Activated CD8-positive, alpha-beta memory T cell treated with anti-CD3 and anti-CD28 coated beads, Interleukin-2, amount 50 U/mL, for 24 hours (primary cell): ENCODE measurements around the gene TAS1R3.

Experiments used
- DNase-seq: peaks from one replicate; pipeline ENCODE4 v3.0.0-alpha.2; 2020; ENCODE audit errors: extremely low read depth

TAS1R3 gene

GRCh38 chr1:1324084-1324523 is 7.0 kb upstream of the TAS1R3 start:
- DNase-seq, result no peak

GRCh38 chr1:1324524-1325287 is 6.4 kb upstream of the TAS1R3 start, which contains the start of the genes CPTP and INTS11:
Gene CPTP (plus strand): TSS chr1:1324802. CDS start chr1:1326911, 2,109 bp downstream.
Gene INTS11 (minus strand): TSS chr1:1324660. CDS start chr1:1324608, 52 bp downstream.
- DNase-seq, result peak; percentile 86

- no peak for DNase-seq
These were observed 5.6 kb upstream of the TAS1R3 start for GRCh38 chr1:1325288-1326074.

- DNase-seq, result no peak
These were observed 4.9 kb upstream of the TAS1R3 start for GRCh38 chr1:1326075-1326605.

- no peak for DNase-seq
These were observed 3.8 kb upstream of the TAS1R3 start for GRCh38 chr1:1327291-1327690.

DNA sequence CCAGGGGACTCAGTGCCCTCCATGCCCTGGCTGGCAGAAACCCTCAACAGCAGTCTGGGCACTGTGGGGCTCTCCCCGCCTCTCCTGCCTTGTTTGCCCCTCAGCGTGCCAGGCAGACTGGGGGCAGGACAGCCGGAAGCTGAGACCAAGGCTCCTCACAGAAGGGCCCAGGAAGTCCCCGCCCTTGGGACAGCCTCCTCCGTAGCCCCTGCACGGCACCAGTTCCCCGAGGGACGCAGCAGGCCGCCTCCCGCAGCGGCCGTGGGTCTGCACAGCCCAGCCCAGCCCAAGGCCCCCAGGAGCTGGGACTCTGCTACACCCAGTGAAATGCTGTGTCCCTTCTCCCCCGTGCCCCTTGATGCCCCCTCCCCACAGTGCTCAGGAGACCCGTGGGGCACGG is 2.8 kb upstream of the TAS1R3 start:
- DNase-seq, result no peak

DNA sequence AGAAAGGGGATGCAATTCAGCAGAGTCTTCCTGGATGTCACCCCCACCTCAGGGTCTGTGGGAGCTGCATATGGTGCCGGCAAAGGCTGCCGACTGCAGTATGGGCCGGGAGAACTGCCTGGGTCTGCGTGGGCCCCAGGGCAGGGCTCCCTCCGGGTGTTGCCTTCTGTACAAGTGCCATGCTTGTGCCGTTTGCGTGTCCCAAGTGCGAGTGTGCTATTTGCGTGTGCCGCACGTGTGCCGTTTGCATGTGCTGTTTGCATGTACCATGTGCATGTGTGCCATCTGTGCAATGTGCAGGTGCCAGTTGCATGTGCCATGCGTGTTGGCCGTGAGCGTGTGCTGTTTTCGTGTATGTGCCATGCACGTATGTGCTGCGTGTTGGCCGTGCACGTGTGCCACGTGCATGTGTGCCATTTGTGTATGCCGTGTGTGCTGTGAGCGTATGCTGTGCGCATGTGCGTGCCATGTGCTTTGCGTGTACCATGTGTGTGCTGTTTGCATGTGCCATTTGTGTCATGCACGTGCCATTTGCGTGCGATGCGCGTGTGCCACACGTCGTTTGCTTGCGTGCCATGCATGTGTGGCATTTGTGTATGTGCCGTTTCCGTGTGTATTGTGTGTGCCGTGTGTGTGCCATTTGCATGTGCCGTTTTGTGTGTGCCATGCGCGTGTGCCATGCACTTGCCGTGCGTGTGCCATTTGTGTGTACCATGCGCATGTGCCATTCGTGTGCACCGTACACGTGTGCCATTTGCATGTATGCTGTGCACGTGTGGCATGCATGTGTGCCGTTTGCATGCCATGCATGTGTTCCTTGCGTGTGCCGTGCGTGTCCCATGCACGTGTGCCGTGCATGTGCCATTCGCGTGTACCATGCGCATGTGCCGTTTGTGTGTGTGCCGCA is 1.5 kb upstream of the TAS1R3 start:
- no peak for DNase-seq

- no peak for DNase-seq
These were observed 563 bp upstream of the TAS1R3 start for GRCh38 chr1:1330366-1331067.

DNA sequence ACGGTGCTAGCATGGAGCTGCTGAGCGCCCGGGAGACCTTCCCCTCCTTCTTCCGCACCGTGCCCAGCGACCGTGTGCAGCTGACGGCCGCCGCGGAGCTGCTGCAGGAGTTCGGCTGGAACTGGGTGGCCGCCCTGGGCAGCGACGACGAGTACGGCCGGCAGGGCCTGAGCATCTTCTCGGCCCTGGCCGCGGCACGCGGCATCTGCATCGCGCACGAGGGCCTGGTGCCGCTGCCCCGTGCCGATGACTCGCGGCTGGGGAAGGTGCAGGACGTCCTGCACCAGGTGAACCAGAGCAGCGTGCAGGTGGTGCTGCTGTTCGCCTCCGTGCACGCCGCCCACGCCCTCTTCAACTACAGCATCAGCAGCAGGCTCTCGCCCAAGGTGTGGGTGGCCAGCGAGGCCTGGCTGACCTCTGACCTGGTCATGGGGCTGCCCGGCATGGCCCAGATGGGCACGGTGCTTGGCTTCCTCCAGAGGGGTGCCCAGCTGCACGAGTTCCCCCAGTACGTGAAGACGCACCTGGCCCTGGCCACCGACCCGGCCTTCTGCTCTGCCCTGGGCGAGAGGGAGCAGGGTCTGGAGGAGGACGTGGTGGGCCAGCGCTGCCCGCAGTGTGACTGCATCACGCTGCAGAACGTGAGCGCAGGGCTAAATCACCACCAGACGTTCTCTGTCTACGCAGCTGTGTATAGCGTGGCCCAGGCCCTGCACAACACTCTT is 1.1 kb downstream of the TAS1R3 start:
- DNase-seq, result no peak

- DNase-seq, result no peak
These were observed 1.8 kb downstream of the TAS1R3 start for GRCh38 chr1:1332774-1333480.

GRCh38 chr1:1333551-1334241 is 2.6 kb downstream of the TAS1R3 start:
- no peak for DNase-seq

DNA sequence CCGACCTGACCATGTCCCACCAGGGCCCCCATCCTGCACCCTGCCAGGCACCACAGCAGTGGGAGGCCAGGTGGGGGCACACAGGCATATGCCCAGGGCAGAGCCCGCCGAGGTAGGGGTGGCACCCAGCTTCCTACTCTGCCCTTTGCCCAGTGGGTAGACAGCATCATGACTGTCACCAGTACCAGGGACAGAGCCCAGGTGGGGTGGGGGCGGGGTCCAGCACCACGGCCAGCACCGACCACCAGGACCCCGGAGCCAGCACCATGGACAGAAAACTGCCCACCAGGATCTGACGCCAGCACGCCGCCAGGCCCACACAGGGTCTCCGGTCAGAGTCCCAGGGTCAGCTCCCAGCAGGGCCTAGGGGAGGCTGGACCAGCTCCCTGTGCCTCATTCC is 3.8 kb downstream of the TAS1R3 start:
- DNase-seq, result no peak

GRCh38 chr1:1335283-1335682 is 4.2 kb downstream of the TAS1R3 start:
- no peak for DNase-seq

GRCh38 chr1:1335792-1336248 is 4.7 kb downstream of the TAS1R3 start:
- no peak for DNase-seq

DNA sequence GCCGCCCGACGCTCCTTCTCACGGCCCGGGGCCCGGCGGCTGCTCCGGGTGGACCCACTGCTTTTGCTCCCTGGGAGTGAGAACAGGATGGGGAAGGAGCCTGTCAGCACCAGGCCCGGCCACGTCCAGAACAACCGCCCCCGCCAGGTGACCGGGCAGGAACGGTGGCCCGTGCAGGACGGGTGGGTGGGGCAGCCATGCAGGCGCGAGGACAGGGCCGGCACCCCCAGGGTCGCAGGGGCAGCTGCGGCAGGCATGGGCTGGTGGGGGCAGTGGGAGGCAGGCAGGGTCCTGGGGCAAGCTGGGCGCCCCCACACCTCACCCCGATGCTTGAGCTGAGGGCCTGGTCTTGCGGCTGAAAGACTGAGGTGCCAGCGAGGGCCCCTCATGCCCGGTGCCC is 5.4 kb downstream of the TAS1R3 start:
- no peak for DNase-seq

- DNase-seq, result no peak
These were observed 6.1 kb downstream of the TAS1R3 start for GRCh38 chr1:1336931-1337792.

- no peak for DNase-seq
These were observed 6.7 kb downstream of the TAS1R3 start for GRCh38 chr1:1337793-1338147.

GRCh38 chr1:1338278-1338677 is 7.2 kb downstream of the TAS1R3 start:
- DNase-seq, result no peak
